Globus pallidus (tissue), 1 donor: ENCODE measurements around the gene ACTR10.
"Not testable (repeated sequence)": the region's sequence is repeated elsewhere in the genome, so short reads cannot be mapped to it uniquely, and the experiment has no call there.

Experiments used
- DNase-seq: peaks from one replicate; pipeline ENCODE4 v3.0.0-alpha.2; 2015; ENCODE audit warnings: low spot score

The ACTR10 gene

DNA sequence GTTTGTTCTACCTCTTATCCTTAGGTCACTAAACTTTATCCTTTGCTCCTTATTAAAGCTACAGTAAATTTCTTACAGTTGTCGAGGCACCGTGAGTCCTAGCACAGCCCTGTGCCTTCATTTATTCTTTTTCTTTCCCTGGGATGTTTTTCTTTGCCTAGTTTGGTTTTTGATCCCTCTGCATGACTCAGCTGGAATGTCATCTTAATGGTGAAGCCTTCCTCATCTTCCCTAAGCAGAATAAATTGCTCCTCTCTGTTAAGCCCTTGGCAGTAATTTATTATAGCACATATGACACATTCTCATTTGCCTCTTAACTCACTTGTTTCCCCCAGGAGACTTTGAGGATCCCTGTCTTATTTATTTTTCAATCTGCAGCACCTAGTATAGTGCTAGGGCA is 16.6 kb downstream of the ACTR10 start:
- no peak for DNase-seq

DNA sequence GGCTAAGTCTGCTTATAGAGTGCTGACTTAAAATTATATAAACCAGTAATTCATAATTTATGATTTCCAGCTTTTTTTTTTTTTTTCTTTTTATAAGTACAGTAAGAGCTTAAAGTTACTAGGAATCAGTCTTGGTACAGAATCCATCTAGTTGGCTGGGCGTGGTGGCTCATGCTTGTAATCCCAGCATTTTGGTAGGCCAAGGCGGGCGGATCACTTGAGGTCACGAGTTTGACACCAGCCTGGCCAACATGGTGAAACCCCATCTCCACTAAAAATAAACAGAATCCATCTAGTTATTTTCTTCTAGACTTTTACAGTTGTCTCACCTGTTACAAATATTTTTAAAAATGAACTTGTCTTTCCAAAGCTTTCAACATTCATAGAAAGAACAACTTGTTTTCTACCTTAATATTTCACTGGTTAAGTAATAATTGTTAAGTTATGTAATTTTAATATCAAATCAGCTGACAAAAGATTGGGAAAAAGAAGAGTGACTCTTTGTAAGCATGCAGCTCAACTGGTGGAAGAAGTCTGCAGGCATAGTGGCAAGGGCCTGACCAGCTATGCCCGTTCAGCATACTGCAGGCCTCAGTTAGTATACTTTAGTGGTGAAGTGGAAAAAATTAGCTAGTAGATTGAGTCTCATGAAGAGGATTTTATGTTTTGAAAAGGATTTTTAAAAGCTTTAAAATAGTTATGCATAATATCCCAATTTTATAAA is 27.3 kb downstream of the ACTR10 start:
- no peak for DNase-seq

DNA sequence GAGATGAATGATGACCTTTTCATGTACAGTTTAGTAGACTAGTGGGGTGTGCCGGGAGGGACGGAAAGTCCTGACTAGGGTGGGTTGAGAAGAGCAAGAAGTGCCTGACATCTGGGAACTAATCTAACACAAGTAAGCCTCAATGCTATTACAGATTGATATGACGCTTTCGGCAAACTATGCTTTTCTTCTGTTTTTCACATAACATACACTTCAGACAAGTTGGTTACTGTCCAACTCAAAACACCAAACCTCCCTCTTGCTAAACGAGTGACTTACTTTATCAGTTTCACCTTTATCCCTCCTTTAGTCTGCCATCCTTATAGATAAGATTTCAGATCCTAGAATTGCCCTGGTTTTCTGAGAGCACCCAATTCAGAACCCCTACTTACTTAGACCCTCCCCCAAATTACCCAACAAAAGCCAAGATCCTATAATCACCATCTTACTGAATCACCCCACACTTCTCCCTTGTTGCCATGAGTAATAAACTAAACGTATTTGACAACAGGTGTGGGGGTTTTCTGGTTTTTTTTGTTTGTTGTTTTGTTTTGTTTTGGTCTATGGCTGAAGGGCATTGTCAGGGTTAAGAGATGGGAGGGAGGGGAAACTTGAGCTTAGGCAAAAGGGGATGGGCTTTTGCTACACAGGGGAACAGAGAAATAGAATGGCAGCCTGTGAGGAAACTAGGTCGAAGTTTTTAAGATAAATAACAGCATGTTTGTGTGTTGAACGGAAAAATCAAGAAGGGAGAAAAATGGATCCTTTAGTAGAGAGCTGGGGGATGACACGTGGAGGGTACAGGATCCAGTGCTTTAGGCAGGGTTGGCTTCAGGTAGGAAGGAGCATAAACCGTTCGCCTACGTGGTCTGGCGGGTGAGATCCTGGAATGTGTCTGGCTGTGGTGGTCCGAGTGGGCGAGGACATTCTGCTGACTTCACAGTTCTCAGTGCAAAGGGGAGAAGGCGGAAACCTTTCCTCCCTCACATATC is 38.6 kb downstream of the ACTR10 start:
- DNase-seq = peak; percentile 26

DNA sequence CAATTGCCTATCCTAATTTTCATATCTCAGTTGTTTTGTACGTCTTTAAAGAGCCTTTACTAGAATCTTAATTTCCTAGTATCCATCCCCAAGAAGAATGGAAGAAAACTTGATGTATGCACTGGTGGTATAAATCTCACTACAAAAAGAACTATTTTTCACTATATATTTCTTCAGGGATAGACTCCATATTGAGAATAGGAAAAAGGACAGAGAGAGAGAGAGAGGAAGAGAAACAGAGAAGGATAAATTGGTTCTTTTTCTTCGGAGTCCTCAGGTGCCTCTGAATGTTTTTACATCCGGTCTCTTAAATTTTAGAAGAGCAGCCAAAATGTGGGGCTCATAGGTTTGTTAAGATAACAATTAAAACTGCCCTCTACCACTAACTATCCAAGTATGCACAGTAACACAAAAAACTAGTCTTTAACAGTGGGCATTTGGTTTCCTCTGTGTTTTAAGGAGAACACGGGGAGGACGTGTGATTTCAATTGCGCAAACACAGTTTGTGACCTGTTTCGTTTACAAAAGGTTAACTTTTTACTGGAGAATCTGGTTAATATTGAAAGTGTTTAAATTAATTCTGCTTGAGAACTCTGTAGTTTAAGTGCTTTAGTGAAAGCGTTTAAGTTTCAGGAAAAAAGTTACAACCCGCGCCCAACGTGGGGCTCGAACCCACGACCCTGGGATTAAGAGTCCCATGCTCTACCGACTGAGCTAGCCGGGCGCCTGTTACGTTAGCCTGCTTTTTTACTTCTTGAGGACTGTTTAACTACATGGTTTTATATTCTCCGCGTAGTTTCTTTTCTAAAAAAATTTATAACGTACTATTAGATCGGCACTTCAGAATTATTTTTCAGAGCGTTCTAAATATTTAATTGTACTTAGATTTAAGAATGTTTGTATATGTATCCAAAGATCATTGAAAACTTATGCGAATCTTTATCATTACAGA is 39.6 kb downstream of the ACTR10 start:
- peak; percentile 77 for DNase-seq

DNA sequence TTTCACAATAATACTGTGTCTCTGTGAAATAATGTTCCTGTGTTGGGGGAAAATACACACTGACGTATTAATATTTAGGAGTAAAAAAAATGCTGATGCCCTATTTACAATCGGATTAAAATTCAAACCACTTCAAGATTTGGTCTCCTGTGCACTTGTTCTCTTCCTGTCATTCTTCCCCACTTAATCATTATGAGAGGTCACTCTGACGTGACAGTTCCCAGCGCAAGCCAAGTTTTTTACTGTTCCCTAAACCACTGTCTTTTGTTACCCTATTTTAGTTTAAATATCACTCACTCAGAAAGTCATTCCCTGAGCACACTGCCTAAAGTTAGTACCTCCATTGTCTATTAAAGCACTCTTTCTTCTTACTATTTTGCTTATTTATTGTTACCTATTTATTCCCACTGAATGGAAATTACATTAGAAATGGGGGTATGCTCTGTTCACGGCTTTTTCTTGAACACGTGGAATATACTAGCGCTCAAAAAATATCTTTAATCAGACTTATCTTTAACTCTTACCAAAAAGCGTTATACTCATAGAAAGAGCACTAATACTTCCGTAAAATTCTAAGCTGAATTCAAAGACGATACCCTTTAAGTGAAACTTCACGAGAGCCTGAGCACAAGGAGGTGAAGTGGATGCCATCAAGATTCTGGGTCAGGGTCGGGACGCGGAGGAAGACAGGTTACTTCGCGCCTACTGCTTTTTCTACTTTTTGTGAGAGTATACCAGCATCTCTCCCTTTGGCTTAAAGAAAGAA is 44.0 kb downstream of the ACTR10 start:
- no peak for DNase-seq

DNA sequence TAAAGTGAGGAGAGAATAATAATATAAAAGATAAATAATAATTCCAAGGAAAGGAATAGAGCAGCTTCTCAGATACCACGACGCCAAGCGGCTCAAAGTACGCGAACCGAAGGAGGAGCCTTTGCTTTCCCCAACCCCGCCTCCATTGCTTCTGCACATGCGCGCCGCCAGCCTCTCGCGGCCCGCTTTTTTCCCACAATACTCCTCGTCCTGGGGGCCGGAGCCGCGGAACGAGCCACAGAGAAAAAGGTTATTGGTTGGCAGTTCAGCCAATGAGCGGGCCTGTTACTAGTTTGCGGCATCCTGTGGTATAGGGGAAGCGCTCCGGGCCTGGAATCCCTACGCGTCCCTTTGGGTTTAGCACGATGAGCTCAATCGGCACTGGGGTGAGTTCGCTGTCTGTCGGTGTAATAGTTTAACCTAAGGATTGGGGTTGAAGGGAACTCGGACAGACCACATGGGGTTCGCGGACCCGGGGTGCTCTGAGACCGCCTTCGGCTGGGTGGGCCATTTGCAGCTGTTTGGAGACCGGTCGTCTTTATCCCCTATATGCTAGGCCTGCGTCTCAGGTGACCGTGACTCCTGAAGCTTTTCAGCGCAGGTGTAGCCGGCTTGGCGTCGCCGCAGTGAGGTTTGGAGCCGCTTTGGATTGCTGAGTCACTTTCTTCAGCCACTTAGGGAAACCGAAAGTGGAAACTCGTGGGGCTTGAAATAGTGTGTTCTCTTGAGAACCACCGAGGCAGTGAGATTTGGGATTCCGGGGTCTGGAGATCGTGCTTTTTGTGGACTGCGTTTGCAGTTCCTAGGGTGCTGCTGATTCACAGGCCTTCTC is 44.8 kb downstream of the ACTR10 start, which contains the start of gene PSMA3:
Gene PSMA3 (plus strand): TSS at position 288 of the 832 bp plus-strand sequence. CDS start 78 bp downstream, at position 366.
- DNase-seq = peak; percentile 98

DNA sequence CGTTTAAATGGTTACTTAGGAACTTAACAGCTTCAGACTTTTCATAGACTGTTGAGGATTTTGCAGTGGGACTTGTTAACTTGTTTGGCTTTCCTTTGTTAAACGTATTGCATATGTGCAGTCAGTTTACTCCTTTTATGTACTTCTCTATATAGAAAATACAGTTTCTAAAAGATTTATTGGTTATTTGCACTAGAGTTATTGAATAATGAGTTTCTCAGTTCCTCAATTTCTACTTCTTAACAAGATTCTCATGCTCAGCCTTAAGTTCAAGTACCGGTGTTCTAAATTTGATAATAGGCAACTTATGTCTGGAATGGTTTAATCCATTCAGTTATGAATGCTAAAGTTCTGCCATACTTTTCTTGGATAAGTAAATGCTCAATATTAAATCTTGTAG is 45.6 kb downstream of the ACTR10 start:
- no peak for DNase-seq

DNA sequence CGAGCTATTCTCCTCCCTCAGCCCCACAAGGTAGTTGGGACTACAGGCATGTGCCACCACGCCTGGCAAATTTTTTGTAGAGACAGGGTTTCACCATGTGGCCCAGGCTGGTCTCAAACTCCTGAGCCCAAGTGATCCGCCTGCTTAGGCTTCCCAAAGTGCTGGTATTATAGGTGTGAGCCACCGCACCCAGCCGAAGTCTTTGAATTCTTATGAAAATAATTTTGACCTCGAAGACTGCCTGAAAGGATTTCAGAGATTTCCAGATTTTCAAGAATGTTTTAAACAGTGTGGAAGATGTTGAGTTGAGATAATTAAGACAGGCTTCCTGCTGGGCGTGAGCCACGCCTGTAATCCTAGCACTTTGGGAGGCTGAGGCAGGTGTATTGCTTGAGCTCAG is 49.7 kb downstream of the ACTR10 start:
- no peak for DNase-seq

DNA sequence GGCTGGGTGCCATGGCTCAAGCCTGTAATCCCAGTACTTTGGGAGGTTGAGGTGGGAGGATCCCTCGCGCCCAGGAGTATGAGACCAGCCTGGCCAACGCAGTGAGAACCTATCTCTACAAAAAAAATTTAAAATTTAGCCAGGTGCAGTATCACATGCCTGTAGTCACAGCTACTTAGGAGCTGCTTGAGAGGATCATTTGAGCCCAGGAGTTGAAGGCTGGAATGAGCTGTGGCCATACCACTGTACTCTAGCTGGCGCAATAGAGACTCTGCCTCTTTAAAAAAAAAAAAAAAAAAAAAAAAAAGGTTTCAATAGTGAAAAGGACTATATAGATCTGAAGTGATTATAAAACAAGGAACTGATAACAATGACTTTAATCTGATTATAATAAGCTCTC is 58.2 kb downstream of the ACTR10 start:
- DNase-seq = no peak

DNA sequence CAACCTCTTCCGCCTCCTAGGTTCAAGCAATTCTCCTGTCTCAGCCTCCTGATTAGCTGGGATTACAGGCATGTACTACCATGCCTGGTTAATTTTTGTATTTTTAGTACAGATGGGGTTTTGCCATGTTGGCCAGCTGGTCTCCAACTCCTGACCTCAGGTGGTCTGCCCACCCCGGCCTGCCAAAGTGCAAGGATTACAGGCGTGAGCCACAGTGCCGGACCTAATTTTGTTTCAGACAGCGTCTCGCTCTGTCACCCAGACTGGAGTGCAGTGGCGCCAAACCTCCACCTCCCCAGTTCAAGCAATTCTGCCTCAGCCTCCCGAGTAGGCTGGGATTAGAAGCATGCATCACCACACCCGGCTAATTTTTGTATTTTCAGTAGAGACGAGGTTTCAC is 62.1 kb downstream of the ACTR10 start:
- not testable (repeated sequence) for DNase-seq

DNA sequence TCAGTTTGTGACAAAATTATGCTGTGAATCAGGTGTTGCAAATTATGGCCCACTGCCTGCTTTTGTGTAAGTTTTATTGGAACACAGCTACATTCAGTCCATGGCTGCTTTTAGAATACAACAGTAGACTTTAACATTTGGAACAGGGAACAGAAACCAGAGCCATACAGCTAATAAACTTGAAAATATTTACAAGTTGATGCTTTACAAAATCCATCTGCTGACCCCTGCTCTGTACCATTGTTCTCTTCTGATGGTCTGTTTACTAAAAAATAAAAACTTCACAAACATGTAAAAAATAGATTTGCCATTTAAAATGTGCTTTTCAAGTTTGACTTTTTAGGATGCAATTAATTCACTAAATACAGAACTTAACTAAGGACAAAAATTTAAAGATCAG is 65.5 kb downstream of the ACTR10 start:
- no peak for DNase-seq

DNA sequence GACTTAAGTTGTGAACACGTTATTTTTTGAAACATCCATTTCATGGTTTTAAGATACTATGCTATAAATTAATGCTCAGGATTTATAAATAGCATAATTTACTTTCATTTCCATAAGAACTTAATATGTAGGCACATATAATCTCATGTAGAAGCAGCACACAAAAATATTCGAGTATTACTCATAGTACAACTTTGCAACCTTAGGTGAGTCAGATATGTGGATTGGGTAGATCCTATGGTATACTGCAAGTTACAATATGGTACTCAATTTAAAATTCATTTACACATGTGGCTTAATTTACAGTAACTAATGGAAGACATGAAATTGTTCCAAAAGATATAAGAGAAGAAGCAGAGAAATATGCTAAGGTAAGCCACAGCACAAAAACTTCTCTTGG is 70.7 kb downstream of the ACTR10 start:
- no peak for DNase-seq

DNA sequence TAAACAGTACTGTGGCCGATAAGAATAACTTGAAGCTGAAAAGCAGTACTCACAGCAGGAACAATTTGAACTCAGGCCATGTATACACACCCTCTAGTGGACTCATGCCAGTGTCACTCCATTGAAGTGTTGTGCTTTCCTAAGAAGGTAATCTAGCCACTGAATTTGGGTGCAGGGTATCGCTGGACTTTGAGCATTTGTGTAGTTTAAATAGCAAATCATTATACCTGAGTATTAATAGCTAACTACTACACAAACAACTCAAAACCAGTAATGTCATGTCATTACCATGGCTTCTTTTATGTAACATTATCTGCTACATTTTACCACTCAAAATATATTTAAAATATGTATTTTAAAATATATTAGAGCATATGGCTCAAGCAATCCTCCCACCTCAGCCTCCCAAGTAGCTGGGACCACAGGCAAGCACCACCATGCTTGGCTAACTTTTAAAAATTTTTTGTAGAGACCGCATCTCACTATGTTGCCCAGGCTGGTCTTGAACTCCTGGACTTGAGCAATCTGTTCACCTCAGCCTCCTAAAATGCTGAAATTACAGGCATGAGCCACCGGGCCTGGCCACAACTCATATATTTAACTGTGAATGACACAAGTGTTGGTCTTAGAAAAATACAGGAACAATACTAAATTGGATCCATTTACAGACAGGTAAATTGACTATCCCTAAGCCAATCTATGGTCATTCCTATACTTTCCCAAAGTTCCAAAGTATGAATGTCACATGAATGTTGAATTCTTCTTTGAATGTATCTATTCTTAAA is 72.8 kb downstream of the ACTR10 start:
- no peak for DNase-seq

DNA sequence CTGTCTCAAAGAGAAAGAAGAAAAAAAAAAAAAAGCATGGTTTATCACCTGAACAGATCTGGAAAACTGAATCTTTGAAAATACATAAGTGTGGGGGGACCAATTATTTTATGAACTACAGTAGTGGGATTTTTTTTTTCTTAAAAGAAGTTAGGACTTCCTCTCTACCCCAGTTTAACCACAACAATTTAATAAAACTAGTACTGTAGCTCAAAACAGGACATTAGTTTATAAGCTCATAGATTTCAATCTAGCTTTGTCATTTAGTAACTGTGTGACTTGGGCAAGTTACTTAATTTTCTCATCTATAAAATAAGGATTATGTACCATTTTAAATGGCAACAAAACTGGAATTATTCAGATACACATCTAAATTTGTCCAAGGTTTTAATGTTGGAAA is 74.9 kb downstream of the ACTR10 start:
- DNase-seq = no peak

DNA sequence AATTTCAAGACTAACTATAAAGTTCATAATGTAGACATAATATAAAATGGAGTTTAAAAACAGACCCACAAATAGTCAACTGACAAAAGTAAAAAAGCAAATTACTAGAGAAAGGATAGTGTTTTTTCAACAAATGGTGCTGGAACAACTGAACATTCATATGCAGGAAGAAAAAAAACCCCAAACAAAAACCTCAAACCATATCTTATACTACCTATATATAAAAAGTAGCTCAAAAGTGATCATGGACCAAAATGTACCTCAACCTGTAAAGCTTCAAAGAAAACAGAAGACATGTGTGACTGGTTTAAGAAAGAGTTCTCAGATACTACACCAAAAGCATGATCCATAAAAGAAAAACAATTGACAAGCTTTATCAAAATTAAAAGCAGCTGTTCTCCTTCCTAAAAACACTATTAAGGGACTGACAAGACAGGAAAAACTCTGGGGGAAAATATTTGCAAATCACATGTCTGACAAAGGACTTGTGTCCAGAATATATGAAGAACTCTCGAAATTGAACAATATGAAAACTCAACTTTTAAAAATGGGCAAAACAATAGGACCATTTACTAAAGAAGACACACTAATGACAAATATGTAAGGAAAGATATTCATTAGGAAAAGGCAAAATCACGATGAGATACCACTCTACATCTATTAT is 75.7 kb downstream of the ACTR10 start:
- DNase-seq = no peak

DNA sequence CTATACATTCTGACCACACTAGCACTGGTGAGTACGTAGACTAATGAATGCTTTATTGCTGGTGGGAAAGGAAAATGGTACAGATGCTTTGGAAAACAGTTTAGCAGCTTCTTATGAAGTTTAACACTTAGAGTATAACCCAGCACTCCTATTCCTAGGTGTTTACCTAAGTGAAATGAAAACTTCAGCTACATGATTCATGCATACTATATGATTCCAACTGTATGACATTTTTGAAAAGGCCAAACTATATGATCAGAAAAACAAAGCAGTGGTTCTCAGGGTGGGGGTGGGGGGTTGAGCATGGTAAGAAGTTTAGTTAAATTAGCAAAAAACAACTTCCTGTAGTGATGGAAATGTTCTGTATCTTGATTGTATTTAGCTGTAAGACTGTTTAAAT is 76.3 kb downstream of the ACTR10 start:
- no peak for DNase-seq

DNA sequence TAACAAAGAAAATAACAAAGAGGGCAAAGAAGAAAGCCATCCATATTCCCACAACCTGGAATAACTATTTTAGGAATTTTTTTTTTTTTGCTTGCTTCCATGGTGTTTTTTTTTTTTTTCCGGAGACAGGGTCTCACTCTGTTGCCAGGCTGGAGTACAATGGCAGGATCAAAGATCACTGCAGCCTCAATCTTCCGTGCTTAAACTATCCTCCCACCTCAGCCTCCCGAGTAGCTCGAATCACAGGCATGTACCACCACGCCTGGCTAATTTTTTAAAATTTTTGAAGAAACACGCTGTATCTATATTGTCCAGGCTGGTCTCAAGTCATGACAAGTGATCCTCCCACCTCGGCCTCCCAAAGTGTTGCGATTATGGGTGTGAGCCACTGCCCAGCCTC is 78.2 kb downstream of the ACTR10 start:
- no peak for DNase-seq

DNA sequence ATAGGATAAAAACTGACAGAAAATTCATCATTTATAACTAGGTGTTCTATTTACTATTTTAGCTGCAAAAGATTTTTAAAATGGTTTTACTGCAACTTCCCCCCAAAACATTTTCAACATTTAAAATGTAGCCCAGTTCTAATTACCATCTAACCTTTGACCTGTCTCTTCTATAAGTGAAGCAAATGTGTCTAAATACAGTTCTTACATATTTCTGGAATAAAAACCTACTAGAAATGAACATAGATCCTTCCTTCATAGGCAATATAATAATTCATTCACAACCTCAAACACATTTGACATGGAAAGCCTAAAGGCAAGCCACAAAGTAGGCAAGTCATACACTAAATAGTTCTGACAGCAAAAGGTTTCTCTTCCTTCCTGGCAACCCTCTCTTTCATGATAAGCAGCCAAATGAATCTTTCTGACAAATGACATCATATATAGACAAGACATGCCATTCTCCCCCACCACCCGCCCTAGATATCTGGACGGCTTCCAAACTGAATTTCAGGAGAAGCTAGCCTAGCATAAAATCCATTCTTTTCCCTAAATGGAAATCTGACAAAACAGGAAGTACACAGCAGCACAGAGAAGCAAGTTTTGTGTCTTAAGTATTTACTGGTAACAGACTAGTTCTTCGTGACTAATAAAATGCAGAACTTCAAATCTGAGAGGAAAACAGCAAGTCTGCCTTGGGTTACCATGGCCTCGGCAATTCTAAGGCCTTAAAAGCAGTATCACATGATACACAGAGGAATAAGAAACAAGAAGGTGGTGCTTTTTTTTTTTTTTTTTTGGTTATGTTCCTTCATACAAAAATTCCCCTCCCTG is 81.2 kb downstream of the ACTR10 start:
- peak; percentile 62 for DNase-seq
